Measurements from ENCODE around the gene KCNC2.

DNA sequence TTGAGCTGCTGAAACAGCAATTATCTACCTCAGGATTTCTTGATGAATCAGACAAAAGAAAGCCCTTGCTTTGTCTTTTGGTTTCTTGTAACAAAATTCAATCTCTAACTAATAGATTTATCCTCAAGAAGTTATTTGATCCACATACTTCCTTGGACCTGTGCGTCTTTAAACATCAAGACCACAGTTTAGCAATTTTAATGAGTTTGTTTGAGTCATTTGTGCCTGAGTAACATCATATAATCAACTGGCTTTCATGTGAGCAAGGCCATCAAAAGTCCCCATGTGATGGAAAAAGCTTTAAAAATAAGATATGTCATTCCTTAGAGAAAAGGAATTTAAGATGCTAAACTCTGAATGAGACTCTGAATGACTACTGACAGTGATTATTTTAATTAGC is 52.3 kb downstream of the KCNC2 start:
- no peak for TF ChIP-seq POLR2A (IDR thresholded peaks at IDR 0.05)
- TF ChIP-seq, protein P1, sequence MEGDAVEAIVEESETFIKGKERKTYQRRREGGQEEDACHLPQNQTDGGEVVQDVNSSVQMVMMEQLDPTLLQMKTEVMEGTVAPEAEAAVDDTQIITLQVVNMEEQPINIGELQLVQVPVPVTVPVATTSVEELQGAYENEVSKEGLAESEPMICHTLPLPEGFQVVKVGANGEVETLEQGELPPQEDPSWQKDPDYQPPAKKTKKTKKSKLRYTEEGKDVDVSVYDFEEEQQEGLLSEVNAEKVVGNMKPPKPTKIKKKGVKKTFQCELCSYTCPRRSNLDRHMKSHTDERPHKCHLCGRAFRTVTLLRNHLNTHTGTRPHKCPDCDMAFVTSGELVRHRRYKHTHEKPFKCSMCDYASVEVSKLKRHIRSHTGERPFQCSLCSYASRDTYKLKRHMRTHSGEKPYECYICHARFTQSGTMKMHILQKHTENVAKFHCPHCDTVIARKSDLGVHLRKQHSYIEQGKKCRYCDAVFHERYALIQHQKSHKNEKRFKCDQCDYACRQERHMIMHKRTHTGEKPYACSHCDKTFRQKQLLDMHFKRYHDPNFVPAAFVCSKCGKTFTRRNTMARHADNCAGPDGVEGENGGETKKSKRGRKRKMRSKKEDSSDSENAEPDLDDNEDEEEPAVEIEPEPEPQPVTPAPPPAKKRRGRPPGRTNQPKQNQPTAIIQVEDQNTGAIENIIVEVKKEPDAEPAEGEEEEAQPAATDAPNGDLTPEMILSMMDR (IDR thresholded peaks at IDR 0.05): no peak
